ENCODE results near the gene KDM1B.
A peak's percentile ranks its signal among the peaks of the same experiment; 100 is the strongest.
"Not testable (repeated sequence)": the region's sequence is repeated elsewhere in the genome, so short reads cannot be mapped to it uniquely, and the experiment has no call there.

KDM1B gene

DNA sequence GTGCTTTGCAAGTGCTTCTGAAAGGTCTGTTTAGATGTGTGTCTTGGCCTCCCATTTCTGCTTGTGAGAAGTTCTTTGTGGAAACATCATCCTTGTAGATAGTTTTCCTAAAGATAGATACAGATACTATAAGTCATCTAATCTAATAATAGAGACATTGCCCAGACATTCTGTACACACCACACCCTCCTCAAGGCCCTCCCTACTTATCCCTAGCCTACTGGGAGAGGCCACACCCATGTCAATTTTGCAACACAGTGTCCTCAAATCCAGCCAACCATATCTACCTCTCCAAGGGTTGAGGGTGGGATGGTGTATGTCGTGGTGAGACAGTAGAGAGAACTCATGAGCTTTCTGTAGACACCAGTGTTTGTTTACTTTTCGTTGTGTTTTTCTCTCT is 6.2 kb downstream of the KDM1B start:
- Histone ChIP-seq H3K9me3 (ENCODE audit: severe bottlenecking) (no peaks in the 10 kb centered on the region), H3K36me3 (peaks cover 31% of the 10 kb centered on the region), H3K4me3 (ENCODE audit: low read depth, low read length) (no peak overlapping the region), H3K27me3 (ENCODE audit: insufficient read depth, low read depth, severe bottlenecking) (no peaks in the 10 kb centered on the region), H3K27ac (no peak overlapping the region)
- TF ChIP-seq, protein P1, sequence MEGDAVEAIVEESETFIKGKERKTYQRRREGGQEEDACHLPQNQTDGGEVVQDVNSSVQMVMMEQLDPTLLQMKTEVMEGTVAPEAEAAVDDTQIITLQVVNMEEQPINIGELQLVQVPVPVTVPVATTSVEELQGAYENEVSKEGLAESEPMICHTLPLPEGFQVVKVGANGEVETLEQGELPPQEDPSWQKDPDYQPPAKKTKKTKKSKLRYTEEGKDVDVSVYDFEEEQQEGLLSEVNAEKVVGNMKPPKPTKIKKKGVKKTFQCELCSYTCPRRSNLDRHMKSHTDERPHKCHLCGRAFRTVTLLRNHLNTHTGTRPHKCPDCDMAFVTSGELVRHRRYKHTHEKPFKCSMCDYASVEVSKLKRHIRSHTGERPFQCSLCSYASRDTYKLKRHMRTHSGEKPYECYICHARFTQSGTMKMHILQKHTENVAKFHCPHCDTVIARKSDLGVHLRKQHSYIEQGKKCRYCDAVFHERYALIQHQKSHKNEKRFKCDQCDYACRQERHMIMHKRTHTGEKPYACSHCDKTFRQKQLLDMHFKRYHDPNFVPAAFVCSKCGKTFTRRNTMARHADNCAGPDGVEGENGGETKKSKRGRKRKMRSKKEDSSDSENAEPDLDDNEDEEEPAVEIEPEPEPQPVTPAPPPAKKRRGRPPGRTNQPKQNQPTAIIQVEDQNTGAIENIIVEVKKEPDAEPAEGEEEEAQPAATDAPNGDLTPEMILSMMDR (IDR thresholded peaks at IDR 0.05; ENCODE audit: low read depth, low read length): no peak
- DNase-seq: no peak

DNA sequence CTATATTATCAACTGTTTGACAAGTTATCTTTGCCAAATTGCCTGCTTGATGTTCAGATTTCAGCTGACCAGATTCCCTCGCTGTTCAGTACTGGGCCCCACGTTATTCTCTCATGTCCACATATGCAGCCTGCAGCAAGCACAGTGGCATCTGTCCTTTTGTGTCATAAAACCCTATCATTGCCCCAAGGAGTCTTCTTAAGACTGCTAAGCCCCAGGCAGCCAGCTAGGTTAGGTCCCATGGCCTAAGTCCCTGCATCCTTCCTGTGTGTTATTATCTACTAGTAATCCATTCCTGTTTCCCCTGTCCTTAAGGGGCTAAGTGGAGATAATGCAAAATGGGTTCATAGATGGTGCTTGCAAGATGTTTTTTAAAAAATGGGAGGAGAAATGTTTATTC is 7.2 kb downstream of the KDM1B start:
- DNase-seq: peak; percentile 91
- Histone ChIP-seq H3K27ac (no peak overlapping the region; the same call in 1 of the 2 replicates), H3K27me3 (ENCODE audit: insufficient read depth, low read depth, severe bottlenecking) (no peaks in the 10 kb centered on the region), H3K4me3 (ENCODE audit: low read depth, low read length) (no peak overlapping the region), H3K9me3 (ENCODE audit: severe bottlenecking) (no peaks in the 10 kb centered on the region), H3K36me3 (peaks cover 38% of the 10 kb centered on the region)
- TF ChIP-seq, protein P1 (IDR thresholded peaks at IDR 0.05; ENCODE audit: low read depth, low read length): no peak

DNA sequence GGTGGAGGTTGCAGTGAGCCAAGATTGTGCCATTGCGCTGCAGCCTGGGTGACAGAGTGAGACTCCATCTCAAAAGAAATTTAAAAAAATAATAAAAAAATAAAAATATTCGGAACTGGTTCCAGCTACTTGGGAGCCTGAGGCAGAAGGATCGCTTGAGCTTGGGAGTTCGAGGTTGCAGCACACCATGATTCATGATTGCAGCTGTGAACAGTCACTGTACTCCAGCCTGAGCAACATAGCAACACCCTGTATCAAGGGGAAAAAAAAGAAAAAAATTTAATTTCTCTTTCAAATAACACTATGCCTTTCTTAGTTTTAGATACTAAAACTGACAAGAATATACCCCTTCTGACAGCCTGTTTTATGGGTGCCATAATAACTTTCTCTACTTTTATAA is 10.5 kb downstream of the KDM1B start:
- H3K4me3 ChIP-seq (ENCODE audit: low read depth, low read length): no peak overlapping the region
- H3K27ac ChIP-seq: no peak overlapping the region
- H3K36me3 ChIP-seq: peaks cover 48% of the 10 kb centered on the region
- DNase-seq: no peak
- TF ChIP-seq, protein P1 (IDR thresholded peaks at IDR 0.05; ENCODE audit: low read depth, low read length): no peak
- peaks cover 8% of the 10 kb centered on the region for H3K9me3 ChIP-seq (ENCODE audit: severe bottlenecking)
- no peaks in the 10 kb centered on the region for H3K27me3 ChIP-seq (ENCODE audit: insufficient read depth, low read depth, severe bottlenecking)

DNA sequence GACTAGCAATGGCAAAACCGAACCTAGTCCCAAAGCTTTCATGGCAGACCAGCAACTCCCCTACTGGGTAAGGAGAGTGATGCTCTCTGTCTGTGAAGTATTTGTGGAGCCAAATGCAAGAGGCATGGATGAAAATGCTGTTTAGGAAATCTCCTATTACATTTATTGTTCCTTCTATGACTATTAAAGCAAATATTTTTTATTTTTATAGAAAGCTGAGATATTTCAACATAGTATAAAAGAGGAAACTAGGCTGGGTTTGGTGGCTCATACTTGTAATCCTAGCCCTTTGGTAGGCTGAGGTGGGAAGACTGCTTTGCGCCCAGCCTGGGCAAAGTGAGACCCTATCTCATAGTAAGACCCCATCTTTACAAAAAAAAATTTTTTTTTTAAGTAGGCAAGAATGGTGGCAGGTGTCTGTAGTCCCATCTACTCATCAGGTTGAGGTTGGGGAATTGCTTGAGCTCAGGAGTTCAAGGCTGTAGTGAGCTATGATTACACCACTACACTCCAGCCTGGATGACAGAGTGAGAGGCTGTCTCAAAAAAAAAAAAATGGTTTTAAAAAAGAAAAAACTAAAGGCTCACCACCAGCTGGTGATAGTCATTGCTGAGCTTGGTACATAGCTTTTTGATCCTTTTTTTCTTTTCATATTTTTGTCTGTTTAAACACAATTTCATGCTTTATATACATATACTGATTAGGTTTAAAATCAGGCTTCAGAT is 11.3 kb downstream of the KDM1B start:
- no peak overlapping the region for H3K27ac ChIP-seq
- no peaks in the 10 kb centered on the region for H3K27me3 ChIP-seq (ENCODE audit: insufficient read depth, low read depth, severe bottlenecking)
- H3K9me3 ChIP-seq (ENCODE audit: severe bottlenecking): peaks cover 8% of the 10 kb centered on the region
- DNase-seq: no peak
- H3K4me3 ChIP-seq (ENCODE audit: low read depth, low read length): no peak overlapping the region
- H3K36me3 ChIP-seq: peaks cover 41% of the 10 kb centered on the region
- TF ChIP-seq, protein P1 (IDR thresholded peaks at IDR 0.05; ENCODE audit: low read depth, low read length): no peak

DNA sequence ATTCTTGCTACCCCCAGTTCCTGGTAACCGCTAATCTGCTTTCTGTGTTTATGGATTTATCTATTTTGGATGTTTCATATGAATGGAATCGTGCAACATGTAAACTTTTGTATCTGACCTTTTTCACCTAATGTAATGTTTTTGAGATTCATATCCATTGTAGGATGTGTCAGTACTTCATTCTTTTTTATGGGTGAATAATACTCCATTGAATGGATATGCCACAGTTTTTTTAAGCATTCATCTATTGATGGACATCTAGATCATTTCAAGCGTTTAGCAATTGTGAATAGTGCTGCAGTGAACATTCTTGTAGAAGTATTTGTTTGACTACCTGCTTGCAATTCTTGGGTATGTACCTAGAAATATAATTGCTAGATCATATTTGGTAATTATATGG is 13.0 kb downstream of the KDM1B start:
- TF ChIP-seq, protein P1 (IDR thresholded peaks at IDR 0.05; ENCODE audit: low read depth, low read length): no peak
- peaks cover 42% of the 10 kb centered on the region for H3K36me3 ChIP-seq
- no peak for DNase-seq
- no peak overlapping the region for H3K4me3 ChIP-seq (ENCODE audit: low read depth, low read length)
- H3K27me3 ChIP-seq (ENCODE audit: insufficient read depth, low read depth, severe bottlenecking): no peaks in the 10 kb centered on the region
- peaks cover 8% of the 10 kb centered on the region for H3K9me3 ChIP-seq (ENCODE audit: severe bottlenecking)
- H3K27ac ChIP-seq: no peak overlapping the region

DNA sequence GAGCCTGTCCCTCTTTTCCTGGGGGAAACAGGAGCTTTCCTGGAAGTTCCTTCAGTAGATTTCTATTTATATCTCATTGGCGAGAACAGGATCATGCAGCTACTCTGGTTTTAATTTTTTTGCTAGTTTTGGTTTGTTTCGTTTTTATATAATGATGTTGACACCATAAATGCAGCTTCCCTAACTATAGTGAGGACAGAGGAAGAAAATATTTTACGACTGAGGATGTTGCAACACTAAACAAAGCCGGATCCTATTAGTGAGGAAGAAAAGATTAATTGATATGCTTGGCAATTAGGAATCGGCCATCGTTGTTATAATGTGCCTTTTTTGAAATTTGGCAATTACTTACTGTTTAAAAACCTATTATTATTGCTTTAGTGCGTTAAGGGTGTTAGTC is 16.6 kb downstream of the KDM1B start:
- TF ChIP-seq, protein P1 (IDR thresholded peaks at IDR 0.05; ENCODE audit: low read depth, low read length): no peak
- Histone ChIP-seq H3K36me3 (peaks cover 31% of the 10 kb centered on the region), H3K9me3 (ENCODE audit: severe bottlenecking) (peaks cover 8% of the 10 kb centered on the region), H3K27ac (no peak overlapping the region), H3K4me3 (ENCODE audit: low read depth, low read length) (no peak overlapping the region), H3K27me3 (ENCODE audit: insufficient read depth, low read depth, severe bottlenecking) (no peaks in the 10 kb centered on the region)
- no peak for DNase-seq

DNA sequence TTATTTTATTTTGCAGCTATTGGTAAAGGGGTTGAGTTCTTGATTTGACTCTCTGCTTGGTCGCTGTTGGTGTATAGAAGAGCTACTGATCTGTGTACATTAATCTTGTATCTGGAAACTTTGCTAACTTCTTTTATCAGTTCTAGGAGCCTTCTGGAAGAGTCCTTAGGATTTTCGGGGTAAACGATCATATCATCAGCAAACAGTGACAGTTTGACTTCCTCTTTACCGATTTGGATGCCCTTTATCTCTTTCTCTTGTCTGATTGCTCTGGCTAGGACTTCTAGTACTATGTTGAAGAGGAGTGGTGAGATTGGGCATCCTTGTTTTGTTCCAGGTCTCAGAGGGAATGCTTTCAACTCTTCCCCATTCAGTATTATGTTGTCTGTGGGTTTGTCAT is 21.0 kb downstream of the KDM1B start:
- H3K36me3 ChIP-seq: peaks cover 11% of the 10 kb centered on the region; the same call in 1 of the 2 replicates
- H3K27ac ChIP-seq; DNase-seq; H3K9me3 ChIP-seq (ENCODE audit: severe bottlenecking); H3K4me3 ChIP-seq (ENCODE audit: low read depth, low read length); H3K27me3 ChIP-seq (ENCODE audit: insufficient read depth, low read depth, severe bottlenecking): not testable (repeated sequence)
